SK-N-MC (cell line): Measurements from ENCODE around the gene DNAJB7.
"Not testable (repeated sequence)": the region's sequence is repeated elsewhere in the genome, so short reads cannot be mapped to it uniquely, and the experiment has no call there.

ENCODE experiments used
- EZH2 ChIP-seq: fragments of 200-600 bp; sonication (generic); IDR thresholded peaks from one replicate; pipeline ENCODE4 v1.6.1; 2017; ENCODE audit warnings: antibody characterized with exemption
- FOXP2 ChIP-seq: optimal IDR thresholded peaks from 2 replicates; pipeline ENCODE3; 2011; ENCODE audit warnings: mild to moderate bottlenecking, moderate library complexity; ENCODE audit not compliant: insufficient read depth; ENCODE audit errors: extremely low read length, control extremely low read depth
- POLR2AphosphoS5 ChIP-seq: IDR thresholded peaks from 2 replicates; pipeline ENCODE4 v1.6.1; 2012; ENCODE audit warnings: mild to moderate bottlenecking, low read depth, low read length, borderline replicate concordance

DNA sequence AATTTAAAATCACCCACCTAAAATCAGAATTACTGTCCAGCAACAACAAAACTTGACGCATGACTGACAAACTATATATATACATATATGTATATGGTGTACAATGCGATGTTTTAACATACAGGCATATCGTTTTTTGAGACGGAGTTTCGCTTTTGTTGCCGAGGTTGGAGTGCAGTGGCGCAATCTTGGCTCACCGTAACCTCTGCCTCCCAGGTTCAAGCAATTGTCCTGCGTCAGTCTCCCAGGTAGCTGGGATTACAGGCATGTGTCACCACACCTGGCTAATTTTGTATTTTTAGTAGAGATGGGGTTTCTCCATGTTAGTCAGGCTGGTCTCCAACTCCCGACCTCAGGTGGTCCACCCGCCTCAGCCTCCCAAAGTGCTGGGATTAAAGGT is 16.1 kb downstream of the DNAJB7 start:
- TF ChIP-seq POLR2AphosphoS5, EZH2, FOXP2: not testable (repeated sequence)
